Measurements from ENCODE around the gene UBN1. TPM values are rescaled to one million over a fixed set of nuclear protein-coding genes. Genes with fewer than 3 reads are reported as not detected.

UBN1 gene
- total and polyA plus RNA-seq, 2 of the 13 experiments (the other 11 are each of a cell fraction or from before 2014, with no cell fraction given) = 10.6 to 23.5 TPM

DNA sequence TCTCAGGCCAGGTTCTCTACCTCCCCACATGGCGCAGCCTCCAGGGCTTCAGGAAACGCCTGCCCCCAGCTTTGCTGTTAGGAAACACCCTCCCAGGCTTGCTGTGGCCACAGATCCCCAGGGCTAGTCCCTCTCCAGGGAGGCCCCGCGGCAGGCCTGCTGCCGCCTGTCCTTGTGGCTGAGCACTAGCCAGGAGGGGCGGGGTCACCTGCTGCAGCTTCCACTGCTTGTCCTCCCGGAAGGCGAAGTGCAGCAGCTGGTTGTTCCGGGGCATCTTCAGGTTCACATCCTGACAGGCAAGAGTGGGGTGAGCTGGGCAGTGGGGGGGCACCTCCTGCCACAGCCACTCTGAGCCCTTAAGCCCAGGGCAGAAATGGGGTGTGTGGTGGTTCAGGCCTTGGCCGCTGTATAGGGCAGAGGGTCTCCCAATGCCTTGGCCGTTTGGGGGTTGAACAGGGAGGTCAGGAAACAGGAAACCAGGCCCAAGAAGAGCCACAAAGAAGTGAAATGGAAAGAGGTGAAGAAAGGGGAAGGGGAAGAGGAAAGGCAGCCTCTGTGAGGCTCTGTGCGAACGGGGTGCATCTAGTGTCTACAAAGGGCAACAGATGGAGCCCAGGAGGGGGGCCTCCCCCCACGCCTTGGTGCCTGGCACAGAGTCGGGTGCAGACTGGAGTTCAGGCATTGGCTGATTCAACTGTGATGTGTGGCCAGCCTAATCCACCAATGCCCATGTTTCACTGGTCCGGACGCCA lies 46.8 kb upstream of the UBN1 start (continued):
- TF ChIP-seq, protein P1, sequence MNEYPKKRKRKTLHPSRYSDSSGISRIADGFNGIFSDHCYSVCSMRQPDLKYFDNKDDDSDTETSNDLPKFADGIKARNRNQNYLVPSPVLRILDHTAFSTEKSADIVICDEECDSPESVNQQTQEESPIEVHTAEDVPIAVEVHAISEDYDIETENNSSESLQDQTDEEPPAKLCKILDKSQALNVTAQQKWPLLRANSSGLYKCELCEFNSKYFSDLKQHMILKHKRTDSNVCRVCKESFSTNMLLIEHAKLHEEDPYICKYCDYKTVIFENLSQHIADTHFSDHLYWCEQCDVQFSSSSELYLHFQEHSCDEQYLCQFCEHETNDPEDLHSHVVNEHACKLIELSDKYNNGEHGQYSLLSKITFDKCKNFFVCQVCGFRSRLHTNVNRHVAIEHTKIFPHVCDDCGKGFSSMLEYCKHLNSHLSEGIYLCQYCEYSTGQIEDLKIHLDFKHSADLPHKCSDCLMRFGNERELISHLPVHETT (CRISPR knock-in tag; conservative IDR thresholded peaks at IDR 0.05) = peak; percentile 11; the same call in 1 of the 2 replicates
- TF ChIP-seq ZNF746 (CRISPR knock-in tag; IDR thresholded peaks at IDR 0.05) = no peak
- TF ChIP-seq ZFP62 (CRISPR knock-in tag; IDR thresholded peaks at IDR 0.05) = no peak
- TF ChIP-seq, protein P2, sequence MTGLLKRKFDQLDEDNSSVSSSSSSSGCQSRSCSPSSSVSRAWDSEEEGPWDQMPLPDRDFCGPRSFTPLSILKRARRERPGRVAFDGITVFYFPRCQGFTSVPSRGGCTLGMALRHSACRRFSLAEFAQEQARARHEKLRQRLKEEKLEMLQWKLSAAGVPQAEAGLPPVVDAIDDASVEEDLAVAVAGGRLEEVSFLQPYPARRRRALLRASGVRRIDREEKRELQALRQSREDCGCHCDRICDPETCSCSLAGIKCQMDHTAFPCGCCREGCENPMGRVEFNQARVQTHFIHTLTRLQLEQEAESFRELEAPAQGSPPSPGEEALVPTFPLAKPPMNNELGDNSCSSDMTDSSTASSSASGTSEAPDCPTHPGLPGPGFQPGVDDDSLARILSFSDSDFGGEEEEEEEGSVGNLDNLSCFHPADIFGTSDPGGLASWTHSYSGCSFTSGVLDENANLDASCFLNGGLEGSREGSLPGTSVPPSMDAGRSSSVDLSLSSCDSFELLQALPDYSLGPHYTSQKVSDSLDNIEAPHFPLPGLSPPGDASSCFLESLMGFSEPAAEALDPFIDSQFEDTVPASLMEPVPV (CRISPR knock-in tag; IDR thresholded peaks at IDR 0.05) = no peak
- TF ChIP-seq MAZ (IDR thresholded peaks at IDR 0.05; ENCODE audit: borderline replicate concordance, low read depth, low read length) = no peak
- TF ChIP-seq MAZ (CRISPR knock-in tag; IDR thresholded peaks at IDR 0.05; ENCODE audit: low read depth) = 0 out of 2 replicates have a peak, but pooled peaks have one; percentile 15
- TF ChIP-seq, protein P3, sequence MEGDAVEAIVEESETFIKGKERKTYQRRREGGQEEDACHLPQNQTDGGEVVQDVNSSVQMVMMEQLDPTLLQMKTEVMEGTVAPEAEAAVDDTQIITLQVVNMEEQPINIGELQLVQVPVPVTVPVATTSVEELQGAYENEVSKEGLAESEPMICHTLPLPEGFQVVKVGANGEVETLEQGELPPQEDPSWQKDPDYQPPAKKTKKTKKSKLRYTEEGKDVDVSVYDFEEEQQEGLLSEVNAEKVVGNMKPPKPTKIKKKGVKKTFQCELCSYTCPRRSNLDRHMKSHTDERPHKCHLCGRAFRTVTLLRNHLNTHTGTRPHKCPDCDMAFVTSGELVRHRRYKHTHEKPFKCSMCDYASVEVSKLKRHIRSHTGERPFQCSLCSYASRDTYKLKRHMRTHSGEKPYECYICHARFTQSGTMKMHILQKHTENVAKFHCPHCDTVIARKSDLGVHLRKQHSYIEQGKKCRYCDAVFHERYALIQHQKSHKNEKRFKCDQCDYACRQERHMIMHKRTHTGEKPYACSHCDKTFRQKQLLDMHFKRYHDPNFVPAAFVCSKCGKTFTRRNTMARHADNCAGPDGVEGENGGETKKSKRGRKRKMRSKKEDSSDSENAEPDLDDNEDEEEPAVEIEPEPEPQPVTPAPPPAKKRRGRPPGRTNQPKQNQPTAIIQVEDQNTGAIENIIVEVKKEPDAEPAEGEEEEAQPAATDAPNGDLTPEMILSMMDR (CRISPR knock-in tag; IDR thresholded peaks at IDR 0.05) = 0 out of 2 replicates have a peak, but pooled peaks have one; percentile 10
- peak; percentile 39 for TF ChIP-seq YY1 (IDR thresholded peaks at IDR 0.05; ENCODE audit: insufficient read depth, insufficient replicate concordance, low read depth, low read length)
- TF ChIP-seq, protein P4, sequence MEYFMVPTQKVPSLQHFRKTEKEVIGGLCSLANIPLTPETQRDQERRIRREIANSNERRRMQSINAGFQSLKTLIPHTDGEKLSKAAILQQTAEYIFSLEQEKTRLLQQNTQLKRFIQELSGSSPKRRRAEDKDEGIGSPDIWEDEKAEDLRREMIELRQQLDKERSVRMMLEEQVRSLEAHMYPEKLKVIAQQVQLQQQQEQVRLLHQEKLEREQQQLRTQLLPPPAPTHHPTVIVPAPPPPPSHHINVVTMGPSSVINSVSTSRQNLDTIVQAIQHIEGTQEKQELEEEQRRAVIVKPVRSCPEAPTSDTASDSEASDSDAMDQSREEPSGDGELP (IDR thresholded peaks at IDR 0.05; ENCODE audit: borderline replicate concordance, low read depth) = peak; percentile 87; the same call in 1 of the 2 replicates
- no peak for TF ChIP-seq ZSCAN20 (CRISPR knock-in tag; IDR thresholded peaks at IDR 0.05; ENCODE audit: borderline replicate concordance)
- TF ChIP-seq, protein P5, sequence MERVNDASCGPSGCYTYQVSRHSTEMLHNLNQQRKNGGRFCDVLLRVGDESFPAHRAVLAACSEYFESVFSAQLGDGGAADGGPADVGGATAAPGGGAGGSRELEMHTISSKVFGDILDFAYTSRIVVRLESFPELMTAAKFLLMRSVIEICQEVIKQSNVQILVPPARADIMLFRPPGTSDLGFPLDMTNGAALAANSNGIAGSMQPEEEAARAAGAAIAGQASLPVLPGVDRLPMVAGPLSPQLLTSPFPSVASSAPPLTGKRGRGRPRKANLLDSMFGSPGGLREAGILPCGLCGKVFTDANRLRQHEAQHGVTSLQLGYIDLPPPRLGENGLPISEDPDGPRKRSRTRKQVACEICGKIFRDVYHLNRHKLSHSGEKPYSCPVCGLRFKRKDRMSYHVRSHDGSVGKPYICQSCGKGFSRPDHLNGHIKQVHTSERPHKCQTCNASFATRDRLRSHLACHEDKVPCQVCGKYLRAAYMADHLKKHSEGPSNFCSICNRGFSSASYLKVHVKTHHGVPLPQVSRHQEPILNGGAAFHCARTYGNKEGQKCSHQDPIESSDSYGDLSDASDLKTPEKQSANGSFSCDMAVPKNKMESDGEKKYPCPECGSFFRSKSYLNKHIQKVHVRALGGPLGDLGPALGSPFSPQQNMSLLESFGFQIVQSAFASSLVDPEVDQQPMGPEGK (CRISPR knock-in tag; IDR thresholded peaks at IDR 0.05) = peak; percentile 54; the same call in 1 of the 2 replicates
- TF ChIP-seq ARNT (IDR thresholded peaks at IDR 0.05) = no peak
- no peak for TF ChIP-seq SKI (IDR thresholded peaks at IDR 0.05; ENCODE audit: partially characterized antibody)
- TF ChIP-seq POLR2G (IDR thresholded peaks at IDR 0.05; ENCODE audit: low read depth, low read length) = peak; percentile 43; the same call in 1 of the 2 replicates
- TF ChIP-seq ZKSCAN1 (IDR thresholded peaks at IDR 0.05; ENCODE audit: low read length) = no peak
- TF ChIP-seq SAP130 (CRISPR knock-in tag; IDR thresholded peaks at IDR 0.05; ENCODE audit: low read depth) = peak; percentile 84
- TF ChIP-seq TGIF2 (CRISPR knock-in tag; IDR thresholded peaks at IDR 0.05) = no peak
- TF ChIP-seq ZNF614 (CRISPR knock-in tag; IDR thresholded peaks at IDR 0.05; ENCODE audit: borderline replicate concordance) = 0 out of 2 replicates have a peak, but pooled peaks have one; percentile 49
- TF ChIP-seq ZNF674 (CRISPR knock-in tag; IDR thresholded peaks at IDR 0.05; ENCODE audit: low read depth) = no peak
- TF ChIP-seq CBFB (CRISPR knock-in tag; IDR thresholded peaks at IDR 0.05) = no peak
- peak; percentile 51; the same call in 1 of the 2 replicates for TF ChIP-seq ZNF143 (CRISPR knock-in tag; IDR thresholded peaks at IDR 0.05)

Data from HepG2 (cell line).